ENCODE results near the gene CPT1A. TPM values are rescaled to one million over a fixed set of nuclear protein-coding genes. Genes with fewer than 3 reads are reported as not detected.

The CPT1A gene
- polyA plus RNA-seq, 1 of the 3 experiments (the other 2 are of a cell fraction): 31.2 TPM

DNA sequence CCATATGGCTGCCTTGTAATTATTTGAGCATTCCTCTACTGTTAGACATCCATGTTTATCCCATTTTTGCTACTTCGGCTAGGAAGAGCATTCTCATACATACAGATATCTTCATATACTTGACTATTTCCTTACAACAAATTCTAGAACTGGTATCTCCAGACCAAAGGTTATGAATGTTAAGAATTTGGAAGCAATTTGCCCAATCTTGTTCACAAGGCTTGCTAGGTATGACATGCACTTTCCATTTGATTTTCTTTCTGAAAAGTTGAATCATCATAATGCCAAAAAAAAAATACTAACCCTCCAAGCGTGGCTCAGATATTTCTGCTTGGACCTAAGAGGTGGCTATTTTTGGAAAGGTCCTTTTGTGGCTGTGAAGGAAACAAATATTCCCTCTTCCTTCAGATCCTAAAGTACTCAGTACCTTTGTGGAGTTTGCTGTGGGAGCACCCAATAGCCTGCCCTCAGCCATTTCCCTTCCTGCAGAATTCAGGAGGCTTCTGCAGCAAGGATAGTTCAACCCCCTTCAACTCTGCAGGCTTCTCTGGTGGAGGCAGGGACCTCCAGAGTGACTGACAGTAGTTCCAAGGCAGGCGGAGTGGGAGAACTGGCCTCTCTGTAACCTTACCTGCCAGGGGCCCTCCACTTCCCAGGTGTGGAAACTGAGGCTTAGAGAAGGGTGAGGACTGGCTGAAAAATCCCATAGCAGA lies 22.0 kb upstream of the CPT1A start:
- TF ChIP-seq CTCF (IDR thresholded peaks at IDR 0.05): no peak
- TF ChIP-seq POLR2AphosphoS5 (IDR thresholded peaks at IDR 0.05; ENCODE audit: low read depth, low read length): no peak
- no peak for TF ChIP-seq GABPA (IDR thresholded peaks at IDR 0.05; ENCODE audit: low read depth)
- TF ChIP-seq NRF1 (IDR thresholded peaks at IDR 0.05; ENCODE audit: low read depth, low read length): no peak
- TF ChIP-seq RXRA (IDR thresholded peaks at IDR 0.05; ENCODE audit: borderline replicate concordance, low read depth): no peak
- TF ChIP-seq JUND (IDR thresholded peaks at IDR 0.05): no peak
- no peak for TF ChIP-seq RFX5 (IDR thresholded peaks at IDR 0.05; ENCODE audit: low read length)
- TF ChIP-seq TCF12 (IDR thresholded peaks at IDR 0.05): no peak
- TF ChIP-seq NFIC (IDR thresholded peaks at IDR 0.05; ENCODE audit: borderline replicate concordance): no peak
- no peak for TF ChIP-seq IRF3 (IDR thresholded peaks at IDR 0.05; ENCODE audit: low read depth, low read length)
- ChIA-PET CTCF (no interaction called here), POLR2A (no interaction called here)
- Histone ChIP-seq H3K27me3 (ENCODE audit: insufficient read depth) (no peaks in the 10 kb centered on the region), H2AFZ (ENCODE audit: low read depth) (no peak overlapping the region), H4K20me1 (ENCODE audit: insufficient read depth) (no peaks in the 10 kb centered on the region), H3K9ac (no peak overlapping the region), H3K4me3 (ENCODE audit: low read depth in 2 of 2, low read length in 1 of 2) (no peak overlapping the region), H3K36me3 (replicated peaks in 1 of 2; ENCODE audit: control insufficient read depth in 1 of 2, insufficient read depth in 2 of 2, low read length in 1 of 2) (no peaks in the 10 kb centered on the region), H3K9me3 (no peaks in the 10 kb centered on the region), H3K4me2 (no peak overlapping the region), H3K9me2 (no peaks in the 10 kb centered on the region), H3K79me2 (ENCODE audit: insufficient read depth) (no peaks in the 10 kb centered on the region), H3F3A (replicated peaks; ENCODE audit: insufficient read depth) (no peaks in the 10 kb centered on the region), H3K4me1 (ENCODE audit: control insufficient read depth in 1 of 2, insufficient read depth in 2 of 2, low read depth in 1 of 2, low read length in 1 of 2) (no peaks in the 10 kb centered on the region), H3K27ac (ENCODE audit: low read depth in 2 of 2, low read length in 1 of 2) (no peak overlapping the region)
- no peak for DNase-seq
- WGBS (ENCODE audit: low lambda C conversion rate): 66% methylated on average over 3 of the region's 3 CpGs

GRCh38 chr11:68862421-68862820 lies 20.7 kb upstream of the CPT1A start:
- no peak for DNase-seq
- Histone ChIP-seq H3K9ac (no peak overlapping the region), H3K4me3 (ENCODE audit: low read depth in 2 of 2, low read length in 1 of 2) (no peak overlapping the region), H3K9me3 (no peaks in the 10 kb centered on the region), H3F3A (replicated peaks; ENCODE audit: insufficient read depth) (no peaks in the 10 kb centered on the region), H3K4me1 (ENCODE audit: control insufficient read depth in 1 of 2, insufficient read depth in 2 of 2, low read depth in 1 of 2, low read length in 1 of 2) (no peaks in the 10 kb centered on the region), H3K36me3 (replicated peaks in 1 of 2; ENCODE audit: control insufficient read depth in 1 of 2, insufficient read depth in 2 of 2, low read length in 1 of 2) (no peaks in the 10 kb centered on the region), H4K20me1 (ENCODE audit: insufficient read depth) (no peaks in the 10 kb centered on the region), H3K9me2 (no peaks in the 10 kb centered on the region), H3K79me2 (ENCODE audit: insufficient read depth) (no peaks in the 10 kb centered on the region), H3K4me2 (no peak overlapping the region), H2AFZ (ENCODE audit: low read depth) (no peak overlapping the region), H3K27me3 (ENCODE audit: insufficient read depth) (no peaks in the 10 kb centered on the region), H3K27ac (ENCODE audit: low read depth in 2 of 2, low read length in 1 of 2) (no peak overlapping the region)
- TF ChIP-seq IRF3 (IDR thresholded peaks at IDR 0.05; ENCODE audit: low read depth, low read length): no peak
- no peak for TF ChIP-seq TAF1 (IDR thresholded peaks at IDR 0.05; ENCODE audit: borderline replicate concordance, low read depth, low read length)
- TF ChIP-seq RXRA (IDR thresholded peaks at IDR 0.05; ENCODE audit: borderline replicate concordance, low read depth): no peak
- TF ChIP-seq REST (IDR thresholded peaks at IDR 0.05; ENCODE audit: low read depth, low read length): no peak
- no peak for TF ChIP-seq EP300 (IDR thresholded peaks at IDR 0.05; ENCODE audit: borderline replicate concordance in 1 of 2, low read depth in 1 of 2, low read length in 1 of 2)
- TF ChIP-seq RAD21 (IDR thresholded peaks at IDR 0.05; ENCODE audit: low read length): no peak
- TF ChIP-seq, protein P1, sequence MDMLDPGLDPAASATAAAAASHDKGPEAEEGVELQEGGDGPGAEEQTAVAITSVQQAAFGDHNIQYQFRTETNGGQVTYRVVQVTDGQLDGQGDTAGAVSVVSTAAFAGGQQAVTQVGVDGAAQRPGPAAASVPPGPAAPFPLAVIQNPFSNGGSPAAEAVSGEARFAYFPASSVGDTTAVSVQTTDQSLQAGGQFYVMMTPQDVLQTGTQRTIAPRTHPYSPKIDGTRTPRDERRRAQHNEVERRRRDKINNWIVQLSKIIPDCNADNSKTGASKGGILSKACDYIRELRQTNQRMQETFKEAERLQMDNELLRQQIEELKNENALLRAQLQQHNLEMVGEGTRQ (IDR thresholded peaks at IDR 0.05; ENCODE audit: borderline replicate concordance, low read depth, low read length): no peak
- no peak for TF ChIP-seq NFIC (IDR thresholded peaks at IDR 0.05; ENCODE audit: borderline replicate concordance)
- no peak for TF ChIP-seq MEF2A (IDR thresholded peaks at IDR 0.05; ENCODE audit: borderline replicate concordance, low read depth)
- POLR2A ChIA-PET: no interaction called here
- CTCF ChIA-PET: no interaction called here
- 69% methylated on average over 6 of the region's 6 CpGs for WGBS (ENCODE audit: low lambda C conversion rate)

Measured in SK-N-SH (cell line).